Stomach (tissue), 4 donors: ENCODE data around the gene NTN1.
"Not testable (repeated sequence)": the region's sequence is repeated elsewhere in the genome, so short reads cannot be mapped to it uniquely, and the experiment has no call there.

ENCODE experiments used
- EP300 ChIP-seq: sonication (generic); formaldehyde crosslinking; IDR thresholded peaks from one replicate; pipeline ENCODE4 v1.6.1; 2017; ENCODE audit warnings: antibody characterized with exemption
- POLR2A ChIP-seq, 4 donors: fragments of 450-650 bp; IDR thresholded peaks; one replicate each; pipeline ENCODE4 v1.6.1; 2016; ENCODE audit warnings: antibody characterized with exemption in 4 of 4, control low read depth in 2 of 4, mild to moderate bottlenecking in 1 of 4, moderate library complexity in 1 of 4
- TF ChIP-seq, protein P1 (sequence below), 7 experiments: fragments of 450-650 bp in 4 of 7; fragments of 200-600 bp in 3 of 7; sonication (generic) in 3 of 7; IDR thresholded peaks; one replicate each; pipeline ENCODE4 v1.5.1; 2016 to 2019; ENCODE audit warnings: antibody characterized with exemption in 7 of 7, control low read depth in 2 of 7, mild to moderate bottlenecking in 1 of 7

DNA sequence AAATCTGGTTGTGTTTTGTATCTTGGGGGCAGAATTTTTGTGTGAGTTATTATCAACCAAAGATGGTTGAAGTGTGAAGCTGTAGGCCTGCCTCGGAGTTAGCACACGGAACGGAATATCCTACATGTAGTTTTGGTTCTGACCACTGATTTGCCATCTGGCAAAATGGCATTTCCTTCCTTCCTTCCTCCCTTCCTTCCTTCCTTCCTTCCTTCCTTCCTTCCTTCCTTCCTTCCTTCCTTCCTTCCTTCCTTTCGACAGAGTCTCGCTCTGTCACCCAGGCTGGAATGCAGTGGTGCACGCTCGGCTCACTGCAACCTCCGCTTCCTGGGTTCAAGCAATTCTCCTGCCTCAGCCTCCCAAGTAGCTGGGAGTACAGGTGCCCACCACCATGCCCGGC lies 85.0 kb downstream of the NTN1 start:
- not testable (repeated sequence) for TF ChIP-seq EP300; POLR2A (IDR thresholded peaks at IDR 0.05)
- TF ChIP-seq, protein P1, sequence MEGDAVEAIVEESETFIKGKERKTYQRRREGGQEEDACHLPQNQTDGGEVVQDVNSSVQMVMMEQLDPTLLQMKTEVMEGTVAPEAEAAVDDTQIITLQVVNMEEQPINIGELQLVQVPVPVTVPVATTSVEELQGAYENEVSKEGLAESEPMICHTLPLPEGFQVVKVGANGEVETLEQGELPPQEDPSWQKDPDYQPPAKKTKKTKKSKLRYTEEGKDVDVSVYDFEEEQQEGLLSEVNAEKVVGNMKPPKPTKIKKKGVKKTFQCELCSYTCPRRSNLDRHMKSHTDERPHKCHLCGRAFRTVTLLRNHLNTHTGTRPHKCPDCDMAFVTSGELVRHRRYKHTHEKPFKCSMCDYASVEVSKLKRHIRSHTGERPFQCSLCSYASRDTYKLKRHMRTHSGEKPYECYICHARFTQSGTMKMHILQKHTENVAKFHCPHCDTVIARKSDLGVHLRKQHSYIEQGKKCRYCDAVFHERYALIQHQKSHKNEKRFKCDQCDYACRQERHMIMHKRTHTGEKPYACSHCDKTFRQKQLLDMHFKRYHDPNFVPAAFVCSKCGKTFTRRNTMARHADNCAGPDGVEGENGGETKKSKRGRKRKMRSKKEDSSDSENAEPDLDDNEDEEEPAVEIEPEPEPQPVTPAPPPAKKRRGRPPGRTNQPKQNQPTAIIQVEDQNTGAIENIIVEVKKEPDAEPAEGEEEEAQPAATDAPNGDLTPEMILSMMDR (IDR thresholded peaks at IDR 0.05): not testable (repeated sequence)
